Osteoblast (primary cell): ENCODE measurements around the gene OBI1. TPM values are rescaled to one million over a fixed set of nuclear protein-coding genes. Genes with fewer than 3 reads are reported as not detected.

Experiments used
- DNase-seq: peaks from one replicate; pipeline ENCODE4 v3.0.0; 2011; ENCODE audit warnings: low spot score, mixed read lengths; ENCODE audit not compliant: insufficient read length; ENCODE audit errors: missing footprints
- H2AFZ ChIP-seq: 2 replicates; pipeline ENCODE4 v1.6.0; 2011; ENCODE audit warnings: mild to moderate bottlenecking, low read length
- H3K27ac ChIP-seq: 2 replicates; pipeline ENCODE4 v1.5.1; 2011; ENCODE audit warnings: mild to moderate bottlenecking, low read depth, low read length, moderate library complexity
- H3K27me3 ChIP-seq: 2 replicates; pipeline ENCODE4 v1.6.0; 2012; ENCODE audit warnings: mild to moderate bottlenecking, control low read depth, inconsistent platforms, low read length, moderate library complexity; ENCODE audit not compliant: insufficient read depth
- H3K36me3 ChIP-seq: 2 replicates; pipeline ENCODE4 v1.5.1; 2011; ENCODE audit warnings: mild to moderate bottlenecking, low read length, control low read depth, moderate library complexity; ENCODE audit not compliant: insufficient read depth
- H3K4me1 ChIP-seq: 2 replicates; pipeline ENCODE4 v1.5.1; 2011; ENCODE audit warnings: mild to moderate bottlenecking, low read length, control low read depth, moderate library complexity; ENCODE audit not compliant: insufficient read depth
- H3K4me2 ChIP-seq: 2 replicates; pipeline ENCODE4 v1.6.0; 2011; ENCODE audit warnings: mild to moderate bottlenecking, low read length; ENCODE audit not compliant: insufficient read depth
- H3K4me3 ChIP-seq: fragments of 200-600 bp; sonication (generic); 3 replicates; pipeline ENCODE4 v1.5.1; 2012; ENCODE audit warnings: mild to moderate bottlenecking, low read length, inconsistent platforms; ENCODE audit not compliant: insufficient read depth
- H3K79me2 ChIP-seq: 2 replicates; pipeline ENCODE4 v1.6.0; 2012; ENCODE audit warnings: mild to moderate bottlenecking, low read length, control low read depth, inconsistent platforms; ENCODE audit not compliant: insufficient read depth
- H3K9me3 ChIP-seq: 2 replicates; pipeline ENCODE4 v1.5.1; 2011; ENCODE audit warnings: low read depth, low read length, control low read depth
- H4K20me1 ChIP-seq: 2 replicates; pipeline ENCODE4 v1.6.0; 2012; ENCODE audit warnings: mild to moderate bottlenecking, low read length, control low read depth; ENCODE audit not compliant: insufficient read depth
- total RNA-seq: library from RNA; depleted of rRNA; stranded (reverse); fragments of >200 nt; gene quantifications from 2 replicates; pipeline ENCODE4 v1.2.3, GENCODE V29; 2012
- TF ChIP-seq, protein P1 (sequence below): IDR thresholded peaks from 2 replicates; pipeline ENCODE4 v1.5.1; 2011; ENCODE audit warnings: mild to moderate bottlenecking, low read depth, low read length, moderate library complexity; ENCODE audit errors: extremely low read depth

Gene OBI1
- total RNA-seq, 1 donor = 12.7 TPM

DNA sequence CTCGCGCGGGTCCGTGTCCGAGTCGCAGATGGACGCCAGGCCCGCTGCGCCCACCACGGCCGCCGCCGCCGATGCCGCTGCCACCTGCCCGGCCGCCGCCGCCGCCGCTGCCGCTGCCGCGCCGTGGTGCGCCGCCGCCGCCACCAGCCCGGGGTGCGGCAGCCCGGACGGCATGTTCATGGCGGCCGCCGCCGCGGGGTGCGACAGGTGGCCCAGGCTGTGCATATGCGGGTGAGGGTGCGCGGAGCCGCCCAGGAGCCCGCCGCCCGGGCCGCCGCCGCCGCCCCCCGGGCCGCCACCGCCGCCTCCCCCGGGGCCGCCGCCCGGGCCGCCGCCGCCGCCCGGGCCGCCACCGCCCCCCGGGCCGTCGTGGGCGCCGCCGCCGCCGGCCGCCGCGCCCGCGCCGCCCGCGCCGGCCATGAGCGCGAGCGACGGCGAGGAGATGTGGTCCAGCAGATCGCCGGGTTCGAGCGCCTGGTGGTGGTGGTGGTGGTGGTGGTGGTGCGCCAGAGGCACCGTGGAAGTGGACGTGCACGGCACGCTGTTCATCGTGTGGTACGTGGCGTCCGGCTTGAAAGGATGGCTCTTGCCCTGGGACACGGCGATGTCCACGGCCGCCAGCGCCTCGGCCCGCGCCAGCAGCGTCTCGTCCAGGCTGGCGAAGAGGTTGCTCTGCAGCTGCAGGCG lies 56.9 kb downstream of the OBI1 start:
- peak; percentile 78 for DNase-seq
- TF ChIP-seq, protein P1, sequence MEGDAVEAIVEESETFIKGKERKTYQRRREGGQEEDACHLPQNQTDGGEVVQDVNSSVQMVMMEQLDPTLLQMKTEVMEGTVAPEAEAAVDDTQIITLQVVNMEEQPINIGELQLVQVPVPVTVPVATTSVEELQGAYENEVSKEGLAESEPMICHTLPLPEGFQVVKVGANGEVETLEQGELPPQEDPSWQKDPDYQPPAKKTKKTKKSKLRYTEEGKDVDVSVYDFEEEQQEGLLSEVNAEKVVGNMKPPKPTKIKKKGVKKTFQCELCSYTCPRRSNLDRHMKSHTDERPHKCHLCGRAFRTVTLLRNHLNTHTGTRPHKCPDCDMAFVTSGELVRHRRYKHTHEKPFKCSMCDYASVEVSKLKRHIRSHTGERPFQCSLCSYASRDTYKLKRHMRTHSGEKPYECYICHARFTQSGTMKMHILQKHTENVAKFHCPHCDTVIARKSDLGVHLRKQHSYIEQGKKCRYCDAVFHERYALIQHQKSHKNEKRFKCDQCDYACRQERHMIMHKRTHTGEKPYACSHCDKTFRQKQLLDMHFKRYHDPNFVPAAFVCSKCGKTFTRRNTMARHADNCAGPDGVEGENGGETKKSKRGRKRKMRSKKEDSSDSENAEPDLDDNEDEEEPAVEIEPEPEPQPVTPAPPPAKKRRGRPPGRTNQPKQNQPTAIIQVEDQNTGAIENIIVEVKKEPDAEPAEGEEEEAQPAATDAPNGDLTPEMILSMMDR = no peak
- Histone ChIP-seq H3K79me2 (no peaks in the 10 kb centered on the region), H3K27me3 (peaks cover 95% of the 10 kb centered on the region), H3K27ac (no peak overlapping the region), H3K4me2 (no peak overlapping the region), H3K4me1 (no peaks in the 10 kb centered on the region), H3K36me3 (no peaks in the 10 kb centered on the region), H3K9me3 (no peaks in the 10 kb centered on the region), H4K20me1 (no peaks in the 10 kb centered on the region), H3K4me3 (no peak overlapping the region), H2AFZ (no peak overlapping the region)

DNA sequence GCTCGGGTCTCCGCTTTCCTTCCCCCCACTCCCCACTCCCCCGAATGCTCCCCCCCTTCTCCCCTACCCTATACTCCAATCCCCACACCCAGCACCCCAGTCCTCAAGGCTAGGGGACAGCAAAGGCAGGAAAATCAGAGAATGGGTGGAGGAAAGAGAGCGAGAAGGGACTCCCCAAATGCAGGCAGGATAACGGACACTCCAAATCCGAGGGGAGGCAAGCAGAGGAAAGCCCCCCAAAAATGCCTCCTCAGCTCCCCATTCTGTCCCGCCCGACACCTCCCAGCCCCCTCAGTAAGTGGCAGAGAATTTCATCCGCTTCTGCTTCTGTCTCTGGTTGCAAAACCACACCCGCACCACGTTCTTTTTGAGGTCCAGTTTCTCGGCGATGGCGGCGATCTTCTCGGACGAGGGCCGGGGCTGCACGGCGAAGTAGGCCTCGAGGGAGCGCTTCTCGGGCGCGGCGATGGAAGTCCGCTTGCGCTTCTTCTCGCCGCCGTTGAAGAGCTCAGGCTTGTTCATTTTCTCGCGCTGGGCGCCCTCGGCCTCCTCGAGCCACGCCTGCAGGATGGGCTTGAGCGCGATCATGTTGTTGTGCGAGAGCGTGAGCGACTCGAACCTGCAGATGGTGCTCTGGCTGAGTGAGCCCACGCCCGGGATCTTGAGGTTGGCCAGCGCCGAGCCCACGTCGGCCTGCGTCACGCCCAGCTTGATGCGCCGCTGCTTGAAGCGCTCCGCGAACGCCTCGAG lies 57.7 kb downstream of the OBI1 start:
- H3K9me3 ChIP-seq = no peaks in the 10 kb centered on the region
- H3K79me2 ChIP-seq = no peaks in the 10 kb centered on the region
- no peaks in the 10 kb centered on the region for H3K36me3 ChIP-seq
- peak; percentile 88 for DNase-seq
- TF ChIP-seq, protein P1 = no peak
- no peak overlapping the region for H2AFZ ChIP-seq
- H3K27me3 ChIP-seq = peaks cover 95% of the 10 kb centered on the region
- no peaks in the 10 kb centered on the region for H4K20me1 ChIP-seq
- no peak overlapping the region for H3K4me3 ChIP-seq
- no peak overlapping the region for H3K27ac ChIP-seq
- H3K4me2 ChIP-seq = no peak overlapping the region
- H3K4me1 ChIP-seq = no peaks in the 10 kb centered on the region

DNA sequence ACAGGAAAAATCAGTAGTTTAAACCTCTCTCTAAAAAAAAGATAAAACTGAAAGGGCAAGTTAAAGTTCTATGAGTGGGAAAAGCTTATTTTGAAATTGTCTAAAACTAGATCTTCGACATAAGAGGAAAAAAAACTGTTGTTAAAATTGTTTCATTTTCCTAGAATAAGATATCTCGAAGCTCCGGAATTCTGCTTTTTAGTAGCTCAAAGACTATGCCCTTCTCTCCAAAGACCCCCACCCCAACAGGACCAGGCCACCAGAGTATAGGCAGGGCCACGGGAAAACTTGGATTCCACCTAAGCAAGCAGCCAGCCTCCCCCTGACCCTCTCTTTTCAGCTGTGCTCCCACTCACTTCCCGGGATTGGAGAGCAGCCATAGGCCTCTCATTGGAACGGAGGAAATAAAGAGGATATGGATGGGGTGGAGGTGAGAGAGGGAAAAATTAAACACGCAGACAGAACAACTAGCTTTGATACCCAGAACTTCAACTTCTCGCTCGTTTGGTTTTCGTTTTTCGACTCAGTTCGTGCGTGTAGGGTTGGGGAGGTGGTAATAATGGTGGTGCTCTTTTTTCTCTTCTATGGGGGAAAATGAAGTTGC lies 58.6 kb downstream of the OBI1 start:
- Histone ChIP-seq H3K4me3 (no peak overlapping the region), H3K36me3 (no peaks in the 10 kb centered on the region), H3K27ac (no peak overlapping the region), H3K9me3 (no peaks in the 10 kb centered on the region), H2AFZ (no peak overlapping the region), H3K4me1 (no peaks in the 10 kb centered on the region), H3K79me2 (no peaks in the 10 kb centered on the region), H3K4me2 (no peak overlapping the region), H4K20me1 (no peaks in the 10 kb centered on the region), H3K27me3 (peaks cover 95% of the 10 kb centered on the region)
- TF ChIP-seq, protein P1 = no peak
- no peak for DNase-seq
